IMR-90 (cell line): ENCODE data around the gene CD300LF.

Experiments
- RAD21 ChIP-seq: IDR thresholded peaks from 2 replicates; pipeline ENCODE4 v1.6.1; 2012; ENCODE audit warnings: low read length, improper control_type of control experiment
- RFX5 ChIP-seq: IDR thresholded peaks from 2 replicates; pipeline ENCODE4 v1.8.0; 2012; ENCODE audit warnings: low read depth, mild to moderate bottlenecking, low read length, moderate library complexity

- TF ChIP-seq RAD21 (no peak), RFX5 (no peak)
These were observed 66.5 kb downstream of the CD300LF start for GRCh38 chr17:74646231-74646630.
